Esophagus muscularis mucosa (tissue), 4 donors: ENCODE data around the gene CNGA3.

Experiments used
- EP300 ChIP-seq: sonication (generic); formaldehyde crosslinking; IDR thresholded peaks from one replicate; pipeline ENCODE4 v1.6.1; 2017; ENCODE audit warnings: antibody characterized with exemption
- POLR2A ChIP-seq: fragments of 450-650 bp; IDR thresholded peaks from one replicate; pipeline ENCODE4 v1.6.1; 2017; ENCODE audit warnings: antibody characterized with exemption, moderate library complexity, mild to moderate bottlenecking, low read depth
- POLR2AphosphoS5 ChIP-seq, 2 donors: sonication (generic); formaldehyde crosslinking; IDR thresholded peaks; one replicate each; pipeline ENCODE4 v1.6.1; 2017; ENCODE audit warnings: antibody characterized with exemption in 2 of 2
- TF ChIP-seq, protein P1 (sequence below), 3 experiments: fragments of 200-600 bp in 2 of 3; fragments of 450-650 bp in 1 of 3; sonication (generic) in 2 of 3; IDR thresholded peaks; one replicate each; pipeline ENCODE4 v1.5.1; 2017 to 2019; ENCODE audit warnings: antibody characterized with exemption in 3 of 3, mild to moderate bottlenecking in 2 of 3, moderate library complexity in 1 of 3

DNA sequence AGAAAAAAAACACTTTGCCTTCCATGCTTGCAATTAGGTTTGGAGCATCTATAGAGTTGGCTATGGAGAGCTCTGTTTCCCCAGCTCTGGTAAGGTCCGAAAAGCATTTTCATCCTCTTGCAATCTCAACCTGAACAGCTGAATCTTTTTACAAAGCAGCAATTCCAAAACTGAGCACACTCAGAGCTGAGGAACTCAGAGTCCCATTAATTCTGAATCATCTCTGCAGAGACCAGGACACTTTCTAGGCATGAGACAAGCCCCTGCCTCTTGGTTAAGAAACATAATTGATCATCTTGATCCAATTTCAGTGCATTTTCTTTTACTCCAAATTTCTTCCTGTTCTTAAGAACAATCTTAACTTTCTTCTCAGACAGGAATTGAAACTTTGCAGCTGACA, 4.2 kb downstream of the CNGA3 start:
- TF ChIP-seq POLR2A (no peak), POLR2AphosphoS5 (IDR thresholded peaks at IDR 0.05) (no peak), EP300 (no peak)
- TF ChIP-seq, protein P1, sequence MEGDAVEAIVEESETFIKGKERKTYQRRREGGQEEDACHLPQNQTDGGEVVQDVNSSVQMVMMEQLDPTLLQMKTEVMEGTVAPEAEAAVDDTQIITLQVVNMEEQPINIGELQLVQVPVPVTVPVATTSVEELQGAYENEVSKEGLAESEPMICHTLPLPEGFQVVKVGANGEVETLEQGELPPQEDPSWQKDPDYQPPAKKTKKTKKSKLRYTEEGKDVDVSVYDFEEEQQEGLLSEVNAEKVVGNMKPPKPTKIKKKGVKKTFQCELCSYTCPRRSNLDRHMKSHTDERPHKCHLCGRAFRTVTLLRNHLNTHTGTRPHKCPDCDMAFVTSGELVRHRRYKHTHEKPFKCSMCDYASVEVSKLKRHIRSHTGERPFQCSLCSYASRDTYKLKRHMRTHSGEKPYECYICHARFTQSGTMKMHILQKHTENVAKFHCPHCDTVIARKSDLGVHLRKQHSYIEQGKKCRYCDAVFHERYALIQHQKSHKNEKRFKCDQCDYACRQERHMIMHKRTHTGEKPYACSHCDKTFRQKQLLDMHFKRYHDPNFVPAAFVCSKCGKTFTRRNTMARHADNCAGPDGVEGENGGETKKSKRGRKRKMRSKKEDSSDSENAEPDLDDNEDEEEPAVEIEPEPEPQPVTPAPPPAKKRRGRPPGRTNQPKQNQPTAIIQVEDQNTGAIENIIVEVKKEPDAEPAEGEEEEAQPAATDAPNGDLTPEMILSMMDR (IDR thresholded peaks at IDR 0.05): no peak
